GM11168 (cell line): ENCODE measurements around the gene PKNOX2.

Experiments
- in situ Hi-C: fragments of 300-500 bp; cut with MboI; formaldehyde crosslinking; loops from one replicate; pipeline ENCODE4 v1.12.0; 2022; ENCODE audit warnings: low sequenced_read_pairs; ENCODE audit not compliant: unreplicated experiment

The PKNOX2 gene

DNA sequence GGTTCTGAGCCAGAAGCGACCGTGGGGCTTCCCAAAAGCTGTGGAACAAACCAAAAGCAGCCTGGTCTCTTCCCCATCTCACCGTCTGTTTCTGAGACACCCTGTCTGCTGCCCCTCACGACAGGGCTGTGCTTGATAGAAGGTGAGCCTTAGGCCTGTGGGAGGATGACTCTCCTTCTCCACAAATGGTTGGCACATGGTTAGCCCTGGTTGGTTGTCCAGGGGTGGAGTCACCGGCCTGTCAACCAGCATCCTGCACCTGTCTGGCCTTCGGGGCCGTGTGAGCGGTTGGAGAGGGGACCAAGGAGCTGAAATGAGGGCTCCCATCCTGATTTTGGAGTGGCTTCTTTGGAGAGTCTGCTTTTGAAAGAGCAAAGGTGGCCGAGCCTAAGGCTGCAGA is 135.3 kb downstream of the PKNOX2 start:
- in situ Hi-C loops = no loop called here

DNA sequence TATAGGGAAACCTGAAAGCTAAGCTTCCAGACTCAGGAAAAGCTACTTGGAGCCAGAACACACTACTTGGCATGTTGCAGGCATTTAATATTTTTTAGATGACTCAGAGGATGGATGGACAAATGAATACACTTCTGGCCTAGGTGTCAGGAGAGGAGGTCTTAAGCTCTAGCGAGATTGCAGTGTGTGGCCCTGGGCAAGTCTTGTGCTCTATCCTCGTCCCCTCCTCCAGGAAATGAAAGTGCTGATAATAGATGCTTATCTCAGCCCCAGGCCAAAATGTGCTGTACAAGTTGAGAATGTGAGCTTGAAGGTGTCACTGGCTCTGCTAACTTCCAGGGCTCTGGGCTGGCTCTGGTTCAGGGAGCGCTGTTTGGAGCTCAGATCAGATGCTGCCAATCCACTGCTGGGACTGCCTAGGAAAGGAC is 136.3 kb downstream of the PKNOX2 start:
- in situ Hi-C loops = no loop called here

DNA sequence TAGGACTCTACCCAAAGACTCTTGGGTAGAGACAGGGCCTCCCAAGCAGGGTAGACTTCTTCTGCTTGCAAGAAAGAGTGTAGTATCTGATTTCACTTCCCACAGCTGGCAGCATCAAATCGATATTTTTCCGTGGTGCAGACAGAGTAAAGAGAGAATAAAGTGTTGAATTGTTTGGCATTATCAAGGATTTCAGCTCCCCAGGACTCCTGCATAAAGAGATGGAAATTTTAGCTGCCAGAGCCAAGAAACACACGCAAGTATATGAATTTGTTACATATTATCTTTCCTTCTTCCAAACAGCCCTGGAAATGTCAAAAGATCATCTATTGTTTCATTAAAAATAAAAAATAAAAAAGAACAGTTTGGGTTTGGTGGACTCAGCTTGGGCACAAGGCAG is 136.8 kb downstream of the PKNOX2 start:
- in situ Hi-C loops = no loop called here

DNA sequence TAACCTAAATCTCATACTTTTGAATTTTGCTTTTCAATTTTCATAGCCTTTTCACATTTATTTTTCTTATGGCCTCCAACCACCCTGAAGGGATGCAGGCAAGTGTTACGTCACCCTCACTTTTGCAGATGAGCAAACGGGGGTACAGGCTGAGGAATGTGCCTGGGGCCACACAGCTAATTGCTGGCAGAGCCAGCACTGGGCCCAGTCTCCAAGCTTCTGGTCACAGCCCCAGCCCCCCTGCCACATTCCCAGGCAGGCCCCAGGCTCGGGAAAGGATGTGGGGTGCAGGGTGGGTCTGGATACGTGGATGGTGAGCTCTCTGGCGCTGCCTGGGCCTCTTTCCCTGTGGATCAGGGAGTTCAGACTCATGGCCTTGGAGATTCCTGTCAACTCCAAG is 138.6 kb downstream of the PKNOX2 start:
- in situ Hi-C loops = no loop called here

DNA sequence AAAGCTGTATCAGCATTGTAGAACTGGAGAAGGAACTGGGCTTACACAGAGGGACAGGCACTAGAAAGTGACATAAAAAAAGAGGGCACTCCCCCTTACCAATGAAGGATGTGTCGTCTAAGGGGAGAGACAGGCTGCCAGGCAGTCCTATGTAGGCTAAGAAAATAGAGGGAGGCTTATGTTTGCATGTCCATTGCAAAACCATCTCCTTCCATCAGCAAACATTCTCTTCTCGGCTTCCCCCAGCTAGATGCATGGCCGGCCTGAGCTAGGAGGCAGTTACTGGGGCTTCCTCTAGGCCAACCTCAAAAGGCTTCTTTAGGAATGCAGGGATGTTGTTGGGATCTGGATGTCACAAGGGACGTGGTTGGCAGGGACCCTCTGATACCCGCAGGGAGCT is 139.1 kb downstream of the PKNOX2 start:
- in situ Hi-C loops = no loop called here

DNA sequence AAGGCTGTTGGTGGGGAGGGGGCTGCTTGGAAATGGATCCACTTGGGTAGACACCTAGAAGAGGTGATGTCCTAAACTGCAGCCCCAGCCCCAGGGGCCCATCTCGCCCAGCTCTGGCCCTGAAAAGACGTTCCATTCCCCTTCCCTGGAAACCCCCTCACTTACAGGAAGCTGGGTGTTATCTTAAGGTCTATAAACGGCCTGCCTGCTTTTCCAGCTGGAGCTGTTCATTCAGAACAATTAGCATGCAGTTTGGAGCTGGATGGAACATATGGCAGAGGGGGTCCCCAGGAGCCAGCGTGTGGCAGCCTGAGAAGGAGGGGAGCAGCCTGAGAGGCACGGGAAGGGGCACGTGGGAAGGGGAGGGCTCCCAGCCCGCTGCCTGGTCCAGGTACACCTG is 139.6 kb downstream of the PKNOX2 start:
- in situ Hi-C loops = no loop called here

DNA sequence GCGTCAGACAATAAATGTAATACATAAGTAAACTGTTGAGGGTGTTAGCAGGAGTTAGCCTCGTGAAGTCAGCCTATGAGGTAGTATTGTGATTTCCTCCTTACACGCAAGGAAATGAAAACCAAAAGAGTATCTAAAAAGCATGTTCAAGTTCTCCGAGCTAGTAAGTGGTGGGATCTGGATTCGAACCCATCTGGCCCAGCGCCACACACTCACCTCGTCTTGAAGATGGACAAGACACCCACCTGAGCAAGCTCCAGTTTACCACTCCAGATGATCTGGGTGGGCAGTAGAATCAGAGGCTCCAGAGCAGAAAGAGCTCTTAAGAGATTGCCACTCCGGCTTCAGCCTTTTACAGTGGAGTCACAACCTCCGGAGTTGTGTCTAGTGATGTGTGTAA is 140.3 kb downstream of the PKNOX2 start:
- in situ Hi-C loops = no loop called here

DNA sequence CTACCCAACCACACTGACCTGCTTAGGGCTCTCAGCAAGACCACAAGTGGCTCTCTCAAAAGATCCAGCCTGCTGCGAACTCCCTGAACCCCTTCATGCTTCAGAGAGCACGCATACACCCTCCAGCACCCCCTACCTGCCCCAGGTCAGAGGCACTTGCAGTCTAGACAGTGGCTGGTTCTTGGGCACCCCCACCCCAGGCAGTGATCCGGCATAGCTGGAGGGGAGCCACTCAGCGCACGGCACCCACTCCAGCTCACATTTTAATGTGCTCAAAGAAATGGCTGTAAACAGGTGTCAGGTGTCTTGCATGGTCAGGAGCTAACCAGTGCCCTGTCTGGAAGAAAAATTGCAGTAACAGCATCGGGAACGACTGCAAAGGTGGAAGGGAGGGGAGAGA is 140.8 kb downstream of the PKNOX2 start:
- in situ Hi-C loops = no loop called here

DNA sequence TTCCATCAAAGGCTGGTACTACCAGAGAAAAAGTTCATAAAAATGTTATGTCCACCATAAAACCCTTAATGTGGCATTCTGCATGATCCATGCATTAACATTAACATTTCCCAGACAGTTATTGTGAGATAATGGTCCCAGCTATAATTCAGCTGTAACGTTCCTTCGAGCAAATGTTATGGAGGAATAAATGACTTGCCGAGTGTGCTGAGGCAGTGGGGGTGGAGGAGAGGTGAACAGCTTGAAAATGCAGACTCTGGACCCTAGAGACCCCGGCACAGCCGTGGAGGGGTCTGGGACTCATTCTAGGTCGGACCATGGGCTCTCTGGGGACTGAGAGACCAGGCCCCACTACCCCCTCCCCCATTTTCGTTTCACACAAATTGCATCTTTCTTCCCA is 141.9 kb downstream of the PKNOX2 start:
- in situ Hi-C loops = no loop called here

DNA sequence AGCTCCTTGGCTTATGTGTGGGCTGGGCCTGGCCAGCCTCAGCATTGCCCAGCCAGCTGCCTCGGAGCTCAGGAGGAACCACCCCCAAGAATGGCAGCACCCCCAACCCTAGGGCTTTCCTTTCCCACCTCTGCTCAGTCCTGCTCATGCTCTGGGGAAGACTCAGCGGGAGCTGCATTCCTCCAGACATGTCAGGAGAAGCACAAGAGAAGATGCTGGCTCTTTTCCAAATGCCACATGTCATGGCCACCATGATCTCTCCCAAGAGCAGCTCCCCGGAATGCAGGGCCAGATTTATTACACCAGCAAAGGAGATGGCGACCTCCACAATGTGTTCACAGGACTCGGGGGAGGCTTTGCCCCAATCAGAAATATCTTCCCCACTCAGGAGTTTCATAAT is 143.7 kb downstream of the PKNOX2 start:
- in situ Hi-C loops = no loop called here

DNA sequence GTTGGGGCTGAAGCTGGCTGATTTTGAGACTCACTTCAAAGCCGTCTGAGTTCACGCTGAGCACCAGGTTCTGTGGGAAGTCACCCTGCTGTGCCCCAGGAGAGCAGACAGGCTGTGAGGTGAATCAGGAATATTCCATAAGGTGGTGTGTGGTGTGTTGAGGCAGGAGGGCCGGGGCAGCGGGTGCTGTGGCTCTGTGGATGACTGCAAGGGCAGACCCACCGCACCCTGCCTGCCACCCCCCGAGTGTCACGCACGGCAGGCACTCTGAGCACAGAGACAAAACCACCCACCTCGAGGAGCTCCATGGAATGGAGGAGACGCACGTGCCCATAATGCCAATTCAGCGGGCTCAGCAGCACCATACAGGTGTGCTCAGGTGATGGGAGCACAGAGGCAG is 147.8 kb downstream of the PKNOX2 start:
- in situ Hi-C loops = no loop called here

DNA sequence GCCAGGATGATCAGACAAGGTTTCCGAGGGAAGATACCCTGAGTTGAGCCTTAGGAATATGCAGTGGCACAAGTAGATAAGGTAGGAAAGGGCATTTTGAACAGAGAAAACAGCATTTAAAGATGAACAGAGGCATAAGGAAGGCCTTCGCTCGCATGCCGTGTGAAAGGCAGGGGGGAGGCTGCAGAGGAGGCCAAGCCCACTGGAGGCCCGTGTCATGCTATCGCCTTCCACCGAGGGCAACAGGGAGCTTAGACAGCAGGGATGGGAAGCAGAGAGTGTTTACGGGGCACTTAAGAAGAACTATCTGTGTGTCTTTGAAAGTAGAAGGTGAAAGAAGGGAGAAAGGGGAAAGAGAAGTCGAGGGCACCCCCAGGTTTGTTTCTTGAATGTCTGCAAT is 148.3 kb downstream of the PKNOX2 start:
- in situ Hi-C loops = no loop called here

DNA sequence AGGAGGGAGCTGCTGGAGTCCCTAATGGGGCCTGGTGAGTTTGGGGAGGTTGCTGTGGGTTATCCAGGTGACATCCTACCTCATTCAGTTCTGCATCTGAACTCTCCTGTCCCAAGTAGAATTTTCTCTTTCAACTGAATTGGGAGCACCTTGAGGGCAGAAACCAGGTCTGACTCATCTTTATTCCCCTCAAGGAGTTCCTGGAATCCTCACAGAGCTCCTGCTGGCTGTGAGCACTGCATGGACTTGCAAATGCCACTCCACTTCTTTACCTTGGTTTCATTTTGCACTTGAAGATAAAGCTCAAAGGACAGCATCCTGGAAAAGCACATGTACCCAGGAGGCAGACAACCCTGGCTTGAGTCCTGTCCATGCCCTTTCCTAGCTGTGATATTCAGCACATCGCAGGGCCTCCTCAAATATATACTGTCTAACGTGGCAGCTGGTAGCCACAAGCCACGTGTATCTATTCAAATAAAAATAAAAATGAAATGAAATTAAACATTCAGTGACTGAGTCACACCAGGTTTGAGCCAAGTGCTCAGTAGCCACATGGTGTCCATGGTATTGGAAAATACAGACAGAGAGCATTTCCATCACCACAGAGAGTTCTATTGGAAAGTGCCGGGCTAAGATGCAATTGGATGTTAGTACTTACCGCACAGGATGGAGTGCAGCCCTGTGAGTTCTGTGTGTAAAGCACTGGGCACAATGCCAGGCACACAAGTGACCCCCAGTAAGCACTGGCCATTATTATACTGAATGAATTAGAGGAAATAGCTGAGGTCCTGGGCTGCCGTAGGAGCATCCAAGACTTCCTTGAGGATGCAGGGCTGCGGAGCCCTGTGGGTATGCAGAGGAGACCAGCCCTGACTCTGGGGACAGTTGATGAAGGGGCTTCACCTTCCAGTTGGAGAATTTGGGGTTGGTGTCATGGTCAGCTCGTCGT is 149.0 kb downstream of the PKNOX2 start:
- in situ Hi-C loops = no loop called here

DNA sequence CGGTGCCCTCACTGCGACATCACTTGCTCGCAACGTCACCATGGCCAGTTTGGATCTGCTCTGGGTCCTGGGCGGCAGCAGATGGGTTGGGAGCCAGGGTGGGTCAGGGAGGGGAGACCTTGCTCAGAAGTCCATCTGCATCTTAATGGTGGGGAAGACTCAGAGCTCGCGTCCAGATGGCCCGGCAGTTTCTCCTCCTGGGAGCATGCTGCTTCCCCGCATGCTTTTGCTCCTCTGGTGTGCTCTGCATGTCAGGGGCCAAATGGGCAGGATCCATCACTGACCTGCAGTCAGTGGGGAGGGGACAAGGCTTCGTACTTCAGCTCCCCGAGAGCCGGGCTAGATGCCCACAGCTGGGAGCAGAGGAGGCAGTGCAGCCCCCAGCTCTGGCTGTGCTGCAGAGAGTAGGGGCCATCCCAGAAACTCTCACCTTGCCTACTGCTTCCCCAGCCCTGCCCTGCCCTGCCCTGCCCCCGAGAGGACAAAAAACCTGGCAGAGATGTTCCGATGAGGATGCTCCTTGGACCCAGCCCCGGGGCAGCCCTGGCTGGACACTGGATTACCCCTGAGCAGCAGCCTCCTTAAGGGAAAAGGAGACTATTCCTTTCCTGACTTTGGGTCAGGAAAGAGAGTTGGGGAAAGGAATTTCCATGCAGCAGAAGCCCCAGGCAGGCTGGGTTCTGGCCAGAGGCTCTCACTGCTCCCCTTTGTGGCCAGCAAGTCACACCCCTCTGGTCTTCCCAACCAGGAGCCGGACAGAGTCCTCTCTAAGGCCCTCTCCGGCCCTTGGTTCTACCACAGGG is 149.9 kb downstream of the PKNOX2 start:
- in situ Hi-C loops = no loop called here

DNA sequence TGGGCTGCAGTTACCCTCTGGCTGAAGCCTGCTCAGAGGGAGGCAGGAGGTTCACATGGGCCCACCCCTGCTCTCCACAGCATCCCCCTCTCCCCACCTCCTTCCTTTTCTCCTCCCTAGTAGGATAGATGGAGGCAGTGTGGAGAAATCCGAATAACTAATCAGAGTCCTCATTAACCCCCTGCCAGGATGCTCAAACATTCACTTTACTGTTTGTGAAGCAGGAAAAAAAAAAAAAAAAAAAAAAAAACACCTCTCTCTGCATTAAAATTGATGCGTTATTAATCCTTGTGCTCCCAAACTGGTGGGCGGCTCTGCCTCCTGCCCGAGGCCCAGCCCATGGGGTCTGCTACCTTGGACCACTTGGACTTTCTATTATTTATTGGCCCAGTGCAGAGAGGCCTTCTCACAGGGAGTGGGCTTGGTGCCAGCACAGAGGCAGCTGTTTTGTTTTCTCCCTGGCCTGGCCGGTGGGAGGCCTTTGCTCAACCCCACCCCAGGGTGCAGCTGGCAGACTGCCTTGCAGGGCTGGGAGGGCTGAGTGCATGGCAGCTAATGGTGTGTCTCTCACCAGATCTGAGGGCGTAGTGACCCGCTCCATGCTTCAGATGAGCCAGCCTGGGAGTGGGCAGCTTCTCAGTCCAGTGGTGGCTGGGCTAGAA is 150.7 kb downstream of the PKNOX2 start:
- in situ Hi-C loops = no loop called here

DNA sequence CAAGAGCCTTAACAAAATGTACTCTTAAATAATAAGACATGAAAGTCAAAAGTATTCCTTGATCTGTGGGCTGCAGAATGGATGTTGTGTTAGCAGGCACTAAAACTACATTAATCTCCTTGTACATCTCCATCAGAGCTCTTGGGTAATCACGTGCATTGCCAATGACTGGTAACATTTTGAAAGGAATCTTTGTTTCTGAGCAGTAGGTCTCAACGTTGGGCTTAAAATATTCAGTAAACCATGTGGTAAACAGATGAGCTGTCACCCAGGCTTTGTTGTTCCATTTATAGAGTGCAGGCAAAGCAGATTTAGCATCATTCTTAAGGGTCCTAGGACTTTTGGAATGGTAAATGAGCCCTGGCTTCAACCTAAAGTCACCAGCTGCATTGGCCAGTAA is 152.9 kb downstream of the PKNOX2 start:
- in situ Hi-C loops = no loop called here

DNA sequence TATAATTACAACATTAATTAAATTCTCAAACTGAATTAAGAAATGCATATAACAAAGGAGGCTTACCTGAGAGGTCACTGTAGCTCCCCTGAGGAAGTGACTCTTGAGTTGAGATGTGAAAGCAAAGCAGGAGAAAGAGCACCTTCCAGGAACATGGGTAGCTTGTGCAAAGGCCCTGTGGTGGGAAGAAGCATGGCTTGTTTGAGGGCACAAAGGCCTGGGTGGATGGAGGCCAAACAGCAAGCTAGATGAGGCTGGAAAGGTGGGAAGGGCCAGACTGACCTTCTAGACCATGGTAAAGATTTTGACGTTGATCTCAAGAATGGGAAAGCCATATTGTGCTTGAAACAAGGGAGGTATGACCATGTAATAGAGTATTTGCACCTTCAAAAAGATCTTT is 155.1 kb downstream of the PKNOX2 start:
- in situ Hi-C loops = no loop called here

DNA sequence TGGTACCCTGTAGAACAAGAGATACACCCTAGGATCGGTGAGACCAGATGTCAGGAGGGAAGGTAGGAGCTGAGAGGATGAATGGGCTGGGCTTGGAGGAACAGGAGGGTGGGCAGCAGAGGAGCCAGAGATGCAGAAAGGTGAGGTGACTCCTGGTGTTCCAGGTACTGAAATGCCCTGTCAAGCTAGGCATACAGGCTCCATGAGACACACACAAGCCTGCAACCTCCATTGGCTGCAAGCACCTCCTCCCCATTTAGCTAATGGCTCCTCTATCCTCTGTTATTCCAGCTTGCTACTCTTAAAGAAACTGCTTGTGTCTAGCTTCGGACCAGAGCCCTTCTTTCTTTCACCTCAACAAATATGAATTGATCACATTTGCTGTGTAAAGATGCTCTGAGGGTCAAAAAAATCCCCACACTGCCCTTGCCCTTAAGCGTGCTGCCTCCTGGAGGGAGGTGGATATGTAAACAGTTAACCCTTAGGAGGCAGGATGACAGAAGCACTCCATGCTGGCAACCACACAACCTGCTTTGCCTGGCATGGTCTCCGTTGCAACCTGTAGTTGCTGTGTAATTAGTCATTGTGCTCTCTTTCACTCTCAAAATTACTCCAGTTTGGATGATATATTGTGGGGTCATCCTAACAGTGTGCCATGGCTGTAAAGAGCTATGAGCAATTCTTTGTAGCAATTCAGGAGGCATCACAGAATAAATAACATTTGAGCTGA is 156.0 kb downstream of the PKNOX2 start:
- in situ Hi-C loops = no loop called here

DNA sequence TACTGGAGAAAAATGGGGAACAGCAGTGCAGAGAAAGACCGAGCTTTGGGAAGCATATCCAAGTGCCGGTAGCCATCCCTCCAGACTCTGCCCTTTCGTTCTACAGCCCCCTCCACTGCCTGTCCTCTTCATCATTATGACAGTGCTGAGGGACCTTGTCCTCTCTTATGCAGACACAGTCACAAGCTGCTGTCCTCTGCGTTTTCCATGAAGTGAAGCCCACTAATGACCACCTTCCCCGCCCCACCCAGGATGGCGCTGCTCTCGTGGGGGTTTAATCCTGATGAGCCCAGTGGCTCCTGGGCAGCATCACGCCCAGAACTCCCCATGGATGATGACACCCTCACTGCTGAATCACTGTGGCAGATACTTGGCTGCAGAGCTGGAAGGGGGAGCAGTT is 157.7 kb downstream of the PKNOX2 start:
- in situ Hi-C loops = no loop called here

DNA sequence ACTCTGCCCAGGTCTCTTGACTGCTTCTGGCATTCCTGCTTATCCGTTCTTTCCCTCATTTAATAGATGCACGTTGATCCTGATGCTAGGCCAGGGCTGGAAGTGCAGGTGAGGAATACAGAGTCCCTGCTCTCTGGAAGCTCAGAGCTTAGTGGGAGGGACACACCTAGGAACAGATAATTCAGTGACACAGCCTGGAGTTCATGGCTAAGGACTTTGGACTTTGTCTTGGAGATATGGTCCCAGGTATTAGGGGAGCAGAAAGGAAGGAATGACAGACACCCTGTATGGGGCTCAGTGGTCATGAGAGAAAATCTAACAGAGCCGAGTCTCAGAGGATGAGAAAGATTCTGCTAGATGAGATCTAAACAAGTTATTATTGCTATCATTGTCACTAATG is 160.6 kb downstream of the PKNOX2 start:
- in situ Hi-C loops = no loop called here
